Uterus (tissue), 4 donors: ENCODE data around the gene ZFP36L2. TPM values are rescaled to one million over a fixed set of nuclear protein-coding genes. Genes with fewer than 3 reads are reported as not detected.

Experiments used
- DNase-seq, 2 donors: peaks; one replicate each; pipeline ENCODE4 v3.0.0-alpha.2; 2019 to 2020
- H3K27ac ChIP-seq, 2 donors: fragments of 200-600 bp; sonication (generic); 1 replicate in 1 of 2; 2 replicates in 1 of 2; pipeline ENCODE4 v1.5.1; 2016 to 2018
- H3K27me3 ChIP-seq, 2 donors: fragments of 200-600 bp; sonication (generic); one replicate each; pipeline ENCODE4 v1.5.1; 2018 to 2019; ENCODE audit warnings: control low read depth in 1 of 2
- H3K36me3 ChIP-seq, 2 donors: fragments of 200-600 bp; sonication (generic); one replicate each; pipeline ENCODE4 v1.5.1; 2019; ENCODE audit warnings: control low read depth in 1 of 2
- H3K4me1 ChIP-seq, 2 donors: fragments of 200-600 bp; sonication (generic); one replicate each; pipeline ENCODE4 v1.5.1; 2018 to 2019; ENCODE audit warnings: control low read depth in 1 of 2
- H3K4me3 ChIP-seq, 2 donors: fragments of 200-600 bp; sonication (generic); 1 replicate in 1 of 2; 2 replicates in 1 of 2; pipeline ENCODE4 v1.5.1; 2018 to 2019; ENCODE audit warnings: mild to moderate bottlenecking in 1 of 2
- H3K9me3 ChIP-seq, 2 donors: fragments of 200-600 bp; sonication (generic); one replicate each; pipeline ENCODE4 v1.5.1; 2019; ENCODE audit warnings: control low read depth in 1 of 2
- POLR2A ChIP-seq, 2 donors: fragments of 450-650 bp; IDR thresholded peaks; one replicate each; pipeline ENCODE4 v1.6.1; 2016; ENCODE audit warnings: antibody characterized with exemption in 2 of 2, mild to moderate bottlenecking in 1 of 2, moderate library complexity in 1 of 2
- intact Hi-C: fragments of 100-400 bp; cut with DNase I; formaldehyde crosslinking; loops from one replicate; pipeline ENCODE4 v1.15.1; 2023; ENCODE audit warnings: low total_unique reads
- total RNA-seq, 4 donors: library from RNA; depleted of rRNA in 3 of 4; stranded (reverse); fragments of >200 nt in 3 of 4; gene quantifications; one replicate each; pipeline versions ENCODE4 v1.1.0 to v1.2.4, GENCODE V29; 2014 to 2023
- TF ChIP-seq, protein P1 (sequence below), 4 experiments: fragments of 200-600 bp in 2 of 4; fragments of 450-650 bp in 2 of 4; sonication (generic) in 2 of 4; IDR thresholded peaks; one replicate each; pipeline ENCODE4 v1.5.1; 2016 to 2019; ENCODE audit warnings: antibody characterized with exemption in 4 of 4, mild to moderate bottlenecking in 2 of 4, moderate library complexity in 1 of 4
- donor health status: DM: yes; HTN: yes; CAD: no.

Gene ZFP36L2
- total RNA-seq, 4 donors from 2014 or later: 18.2 to 209 (median 67.2) TPM

DNA sequence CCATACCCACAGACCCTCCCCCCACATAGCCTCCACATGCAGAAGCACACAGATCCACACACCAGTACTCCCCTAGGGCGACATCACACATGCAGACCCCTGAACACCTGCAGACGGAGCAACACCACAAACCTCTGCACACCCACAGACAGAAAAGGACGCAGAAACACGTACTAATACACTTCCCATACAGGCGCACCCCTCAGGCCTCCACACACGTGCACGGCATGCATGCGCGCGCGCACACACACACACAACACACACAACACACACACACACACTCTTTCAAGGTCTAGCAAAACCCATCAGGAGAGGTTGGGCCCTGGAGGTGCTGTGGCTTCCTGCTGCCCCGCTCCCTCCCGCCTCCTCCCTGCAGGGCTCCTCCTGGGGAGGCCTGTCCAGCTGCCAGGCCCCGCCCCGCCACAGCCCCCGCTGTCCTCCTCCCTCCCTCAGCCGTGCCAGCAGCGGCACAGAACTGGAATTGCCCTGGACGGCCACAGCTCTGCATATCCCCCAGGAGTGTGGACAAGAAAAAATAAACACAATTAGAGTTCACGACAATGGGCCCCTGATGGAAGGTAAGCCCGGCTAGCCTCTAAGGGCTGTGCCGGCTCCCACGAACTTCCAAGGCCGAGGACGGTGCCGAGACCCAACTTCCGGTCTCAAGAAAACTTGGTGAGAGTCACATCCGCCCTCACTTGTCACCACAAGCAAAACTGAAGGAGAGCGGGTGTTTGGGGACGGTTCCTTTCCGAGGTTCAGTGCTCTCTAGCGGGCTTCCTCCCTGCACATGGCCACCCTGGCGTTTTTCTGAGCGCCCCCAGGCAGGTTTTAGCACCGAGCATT lies 6.8 kb downstream of the ZFP36L2 start:
- no peaks in the 10 kb centered on the region for H3K9me3 ChIP-seq
- peaks cover 4 to 19% of the 10 kb centered on the region in 2 donors for H3K4me1 ChIP-seq
- peak in 1 of 2 donors; percentile 41 for TF ChIP-seq POLR2A (IDR thresholded peaks at IDR 0.05)
- TF ChIP-seq, protein P1, sequence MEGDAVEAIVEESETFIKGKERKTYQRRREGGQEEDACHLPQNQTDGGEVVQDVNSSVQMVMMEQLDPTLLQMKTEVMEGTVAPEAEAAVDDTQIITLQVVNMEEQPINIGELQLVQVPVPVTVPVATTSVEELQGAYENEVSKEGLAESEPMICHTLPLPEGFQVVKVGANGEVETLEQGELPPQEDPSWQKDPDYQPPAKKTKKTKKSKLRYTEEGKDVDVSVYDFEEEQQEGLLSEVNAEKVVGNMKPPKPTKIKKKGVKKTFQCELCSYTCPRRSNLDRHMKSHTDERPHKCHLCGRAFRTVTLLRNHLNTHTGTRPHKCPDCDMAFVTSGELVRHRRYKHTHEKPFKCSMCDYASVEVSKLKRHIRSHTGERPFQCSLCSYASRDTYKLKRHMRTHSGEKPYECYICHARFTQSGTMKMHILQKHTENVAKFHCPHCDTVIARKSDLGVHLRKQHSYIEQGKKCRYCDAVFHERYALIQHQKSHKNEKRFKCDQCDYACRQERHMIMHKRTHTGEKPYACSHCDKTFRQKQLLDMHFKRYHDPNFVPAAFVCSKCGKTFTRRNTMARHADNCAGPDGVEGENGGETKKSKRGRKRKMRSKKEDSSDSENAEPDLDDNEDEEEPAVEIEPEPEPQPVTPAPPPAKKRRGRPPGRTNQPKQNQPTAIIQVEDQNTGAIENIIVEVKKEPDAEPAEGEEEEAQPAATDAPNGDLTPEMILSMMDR (IDR thresholded peaks at IDR 0.05): no peak
- H3K27ac ChIP-seq: peak overlapping the region; percentile 98 to 99
- peak overlapping the region; percentile 35 to 40 for H3K4me3 ChIP-seq
- intact Hi-C loops: loop anchor here (5.0 to 10.0 kb wide), 3 partner anchors 197 to 265 kb away; no protein-coding TSS in a partner anchor
- peak; percentile 87 for DNase-seq
- no peaks in the 10 kb centered on the region for H3K27me3 ChIP-seq
- no peaks in the 10 kb centered on the region for H3K36me3 ChIP-seq

DNA sequence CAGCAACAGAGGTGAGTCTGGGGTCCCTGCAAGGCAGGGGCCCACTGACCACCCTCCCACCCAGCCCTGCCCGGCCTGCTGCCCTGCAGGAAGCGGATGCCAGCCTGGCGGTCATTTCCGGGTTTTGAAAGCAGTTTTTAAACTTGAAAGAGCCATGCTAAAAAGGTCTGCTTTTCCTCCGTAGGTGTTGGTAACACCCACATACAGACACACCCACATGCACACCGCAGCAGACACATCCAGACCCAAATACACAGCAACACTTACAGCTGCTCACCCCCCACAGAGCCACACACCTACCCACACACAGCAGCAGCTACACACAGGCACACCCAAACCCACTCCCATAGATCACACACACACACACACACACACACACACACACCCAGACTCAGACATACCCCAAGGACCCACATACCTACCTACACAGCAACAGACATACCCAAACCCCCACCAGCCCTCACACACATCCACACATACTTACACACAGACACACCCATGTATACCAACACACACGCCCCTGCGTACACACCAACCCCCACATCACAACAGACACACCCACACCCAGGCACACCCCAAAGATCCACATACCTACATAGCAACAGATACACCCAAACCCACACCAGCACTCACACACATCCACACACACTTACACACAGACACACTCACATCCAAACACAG lies 7.6 kb downstream of the ZFP36L2 start:
- intact Hi-C loops: no loop called here
- no peaks in the 10 kb centered on the region for H3K9me3 ChIP-seq
- TF ChIP-seq POLR2A (IDR thresholded peaks at IDR 0.05): no peak
- TF ChIP-seq, protein P1 (IDR thresholded peaks at IDR 0.05): no peak
- H3K4me3 ChIP-seq: peak overlapping the region; percentile 35 to 40
- H3K36me3 ChIP-seq: no peaks in the 10 kb centered on the region
- H3K27me3 ChIP-seq: no peaks in the 10 kb centered on the region
- H3K27ac ChIP-seq: peak overlapping the region; percentile 98 to 99
- peak in 1 of 2 donors; percentile 57 for DNase-seq
- H3K4me1 ChIP-seq: peaks cover 4 to 19% of the 10 kb centered on the region in 2 donors

DNA sequence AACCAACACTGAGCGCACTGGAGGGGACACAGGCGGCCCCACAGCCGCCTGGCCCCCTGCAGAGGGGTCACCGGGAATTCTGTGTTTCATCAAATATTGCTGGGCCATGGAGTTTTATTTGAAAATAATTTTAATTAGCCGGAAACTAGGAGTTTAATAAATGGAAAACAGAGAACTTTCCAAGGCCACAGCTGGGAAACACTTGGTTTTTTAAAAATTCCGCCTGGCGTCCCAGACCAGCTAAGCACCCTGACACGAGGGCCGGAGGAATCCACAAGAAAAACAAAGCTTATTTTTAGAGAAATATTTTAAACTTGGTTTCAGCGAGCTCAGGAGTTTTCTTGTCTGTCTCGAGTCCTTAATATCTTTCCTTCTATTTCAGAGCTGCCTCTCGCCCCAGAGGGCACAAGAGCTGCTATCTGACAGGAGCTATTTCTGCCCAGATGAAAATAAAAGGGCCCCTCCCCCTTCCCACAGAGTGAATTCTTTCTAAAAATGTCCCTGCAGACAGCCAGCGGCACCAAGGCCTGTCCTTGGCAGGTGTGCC lies 8.2 kb downstream of the ZFP36L2 start:
- DNase-seq: no peak
- Histone ChIP-seq H3K27ac (peak overlapping the region; percentile 98 to 99), H3K9me3 (no peaks in the 10 kb centered on the region), H3K27me3 (no peaks in the 10 kb centered on the region), H3K36me3 (no peaks in the 10 kb centered on the region), H3K4me1 (peaks cover 4 to 19% of the 10 kb centered on the region in 2 donors), H3K4me3 (peak overlapping the region; percentile 19 to 35)
- intact Hi-C loops: no loop called here
- TF ChIP-seq, protein P1 (IDR thresholded peaks at IDR 0.05): no peak
- TF ChIP-seq POLR2A (IDR thresholded peaks at IDR 0.05): no peak

DNA sequence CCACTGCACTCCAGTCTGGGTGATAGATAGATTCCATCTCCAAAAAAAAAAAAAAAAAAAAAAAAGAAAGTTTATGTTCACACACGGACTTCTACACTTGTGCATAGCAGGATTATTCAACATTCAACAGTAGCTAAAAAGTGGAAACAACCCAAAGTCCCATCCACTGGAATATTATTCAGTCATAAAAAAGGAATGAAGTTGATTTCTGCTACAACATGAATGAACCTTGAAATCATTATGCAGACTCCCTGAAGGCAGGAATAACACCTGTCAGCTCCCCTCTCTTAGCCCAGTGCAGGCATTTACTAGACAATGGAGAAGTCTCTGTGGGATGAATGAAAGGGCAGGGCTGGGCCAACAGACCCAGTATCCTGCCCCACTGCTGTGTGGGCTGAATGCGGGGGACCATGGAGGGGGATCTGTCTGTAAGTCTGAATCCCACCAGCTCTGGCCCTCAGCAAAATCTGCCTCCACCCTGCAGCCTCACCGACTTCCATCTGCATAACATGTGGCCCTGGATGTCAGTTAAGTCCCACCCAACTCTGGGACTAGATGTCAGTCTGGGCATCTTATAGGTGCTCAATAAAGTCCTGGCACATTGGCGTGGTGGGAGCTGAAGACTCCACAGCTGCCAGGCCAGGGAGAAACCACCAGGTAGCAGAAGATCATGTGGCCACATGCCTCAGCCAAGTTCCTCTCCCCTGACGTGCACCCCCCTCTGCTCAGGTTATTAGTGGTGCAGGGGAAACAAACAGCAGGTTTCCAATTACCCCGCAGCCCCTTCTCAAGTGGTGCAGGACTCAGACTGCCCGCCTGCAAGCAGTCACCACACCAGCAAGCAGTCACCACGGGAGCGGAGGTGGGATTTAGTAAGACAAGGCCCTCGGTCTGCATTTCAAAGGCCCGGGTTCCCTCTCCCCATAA lies 8.9 kb downstream of the ZFP36L2 start:
- Histone ChIP-seq H3K36me3 (no peaks in the 10 kb centered on the region), H3K27me3 (no peaks in the 10 kb centered on the region), H3K4me1 (peaks cover 4 to 19% of the 10 kb centered on the region in 2 donors), H3K27ac (peak overlapping the region; percentile 98 to 99), H3K9me3 (no peaks in the 10 kb centered on the region), H3K4me3 (no peak overlapping the region)
- no peak for DNase-seq
- intact Hi-C loops: no loop called here
- no peak for TF ChIP-seq POLR2A (IDR thresholded peaks at IDR 0.05)
- TF ChIP-seq, protein P1 (IDR thresholded peaks at IDR 0.05): no peak
